Transverse colon (tissue), 3 donors: ENCODE measurements around the gene AGRN.

Experiments used
- CTCF ChIP-seq, 5 experiments: fragments of 200-600 bp in 3 of 5; fragments of 450-650 bp in 2 of 5; sonication (generic) in 3 of 5; IDR thresholded peaks; 1 replicate in 2 of 5; 2 replicates in 3 of 5; pipeline ENCODE4 v1.5.1; 2016 to 2017; ENCODE audit warnings: antibody characterized with exemption in 5 of 5, inconsistent platforms in 3 of 5, mild to moderate bottlenecking in 2 of 5, moderate library complexity in 1 of 5
- EP300 ChIP-seq: sonication (generic); formaldehyde crosslinking; IDR thresholded peaks from one replicate; pipeline ENCODE4 v1.6.1; 2017; ENCODE audit warnings: antibody characterized with exemption, low read depth
- POLR2A ChIP-seq: fragments of 450-650 bp; IDR thresholded peaks from one replicate; pipeline ENCODE4 v1.6.1; 2016; ENCODE audit warnings: antibody characterized with exemption, mild to moderate bottlenecking, moderate library complexity

DNA sequence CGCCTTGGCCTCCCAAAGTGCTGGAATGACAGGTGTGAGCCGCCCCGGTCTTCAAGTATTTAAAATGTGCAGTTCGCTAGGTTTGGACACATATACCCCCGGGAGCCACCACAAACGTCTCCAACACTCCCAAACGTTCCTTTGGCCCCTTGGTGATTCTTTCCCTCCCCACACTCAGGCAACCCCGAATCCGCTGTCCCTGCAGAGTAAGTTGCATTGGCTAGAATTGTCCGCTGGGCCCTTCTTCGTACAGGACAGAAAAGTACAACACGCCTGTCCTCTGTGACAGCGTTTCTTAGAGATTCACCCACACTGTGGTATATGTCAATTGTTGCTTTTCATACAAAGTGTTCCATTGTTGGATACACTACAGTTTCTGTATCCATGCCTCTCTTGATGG is 34.8 kb upstream of the AGRN start:
- TF ChIP-seq POLR2A: no peak
- TF ChIP-seq CTCF (IDR thresholded peaks at IDR 0.05): no peak
- TF ChIP-seq EP300: no peak
